ENCODE data around the gene TCFL5.

GRCh38 chr20:62816031-62816883 is 45.4 kb downstream of the TCFL5 start:
- TF ChIP-seq CTCF (IDR thresholded peaks at IDR 0.05; ENCODE audit: extremely low read depth in 1 of 2, insufficient read depth in 1 of 2, low read depth in 1 of 2, low read length in 2 of 2) (no peak), POLR2A (IDR thresholded peaks at IDR 0.05; ENCODE audit: low read depth, low read length) (no peak), JUN (IDR thresholded peaks at IDR 0.05; ENCODE audit: borderline replicate concordance, insufficient read depth, insufficient read length, low read depth) (no peak), POLR2AphosphoS5 (IDR thresholded peaks at IDR 0.05; ENCODE audit: insufficient read depth, low read depth, low read length) (no peak), EZH2 (IDR thresholded peaks at IDR 0.05; ENCODE audit: borderline replicate concordance, low read depth, low read length, severe bottlenecking) (peak; percentile 98), MAX (IDR thresholded peaks at IDR 0.05; ENCODE audit: insufficient read depth, insufficient read length) (no peak), FOS (IDR thresholded peaks at IDR 0.05; ENCODE audit: borderline replicate concordance, insufficient read depth, low read length) (no peak), MYC (IDR thresholded peaks at IDR 0.05; ENCODE audit: low read depth, low read length) (no peak), GATA2 (IDR thresholded peaks at IDR 0.05; ENCODE audit: insufficient read depth, insufficient read length, low read depth, low read length) (no peak)

Data from endothelial cell of umbilical vein (primary cell).